NCI-H1436 (cell line): ENCODE data around the gene POLE2.
"Not testable (repeated sequence)": the region's sequence is repeated elsewhere in the genome, so short reads cannot be mapped to it uniquely, and the experiment has no call there.

Experiments
- DNase-seq: peaks from one replicate; lab custom pipeline; 2025; lab: John Stamatoyannopoulos, UW

POLE2 gene, protein sequence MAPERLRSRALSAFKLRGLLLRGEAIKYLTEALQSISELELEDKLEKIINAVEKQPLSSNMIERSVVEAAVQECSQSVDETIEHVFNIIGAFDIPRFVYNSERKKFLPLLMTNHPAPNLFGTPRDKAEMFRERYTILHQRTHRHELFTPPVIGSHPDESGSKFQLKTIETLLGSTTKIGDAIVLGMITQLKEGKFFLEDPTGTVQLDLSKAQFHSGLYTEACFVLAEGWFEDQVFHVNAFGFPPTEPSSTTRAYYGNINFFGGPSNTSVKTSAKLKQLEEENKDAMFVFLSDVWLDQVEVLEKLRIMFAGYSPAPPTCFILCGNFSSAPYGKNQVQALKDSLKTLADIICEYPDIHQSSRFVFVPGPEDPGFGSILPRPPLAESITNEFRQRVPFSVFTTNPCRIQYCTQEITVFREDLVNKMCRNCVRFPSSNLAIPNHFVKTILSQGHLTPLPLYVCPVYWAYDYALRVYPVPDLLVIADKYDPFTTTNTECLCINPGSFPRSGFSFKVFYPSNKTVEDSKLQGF

DNA sequence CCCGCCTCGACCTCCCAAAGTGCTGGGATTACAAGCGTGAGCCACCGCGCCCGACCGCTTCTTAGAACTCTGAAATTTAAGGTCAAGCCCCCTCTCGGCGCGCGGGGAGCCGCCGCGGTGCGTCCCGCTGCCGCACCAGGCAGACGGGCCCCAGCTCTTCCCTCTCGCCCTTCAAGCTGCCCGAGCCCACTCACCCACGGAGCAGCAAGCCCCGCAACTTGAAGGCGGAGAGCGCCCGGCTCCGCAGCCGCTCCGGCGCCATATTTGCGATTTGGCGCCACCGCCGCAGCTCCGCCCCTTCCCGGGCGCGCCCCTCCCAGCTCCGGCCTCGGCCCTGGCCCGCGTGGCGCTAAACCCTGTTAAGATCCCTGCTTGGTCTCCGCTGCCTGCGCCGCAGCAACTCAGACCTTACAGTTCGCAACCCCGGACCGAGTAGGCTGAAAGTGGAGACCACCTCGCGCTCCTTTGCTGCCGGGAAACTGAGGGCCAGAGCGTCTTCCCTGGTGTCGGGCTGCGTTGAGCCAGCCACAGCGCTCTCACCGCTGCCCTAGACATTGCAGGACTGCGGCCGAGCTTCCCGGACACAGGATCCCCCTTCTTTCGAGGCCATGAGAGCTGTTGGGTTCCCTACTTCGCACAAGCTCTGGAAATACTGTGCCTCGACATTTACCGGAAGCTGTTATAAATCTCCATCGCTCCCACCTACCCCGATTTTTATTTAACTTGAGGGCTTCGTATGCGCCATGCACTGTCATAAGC lies at the start of gene POLE2:
Gene POLE2, minus strand, starts transcription at position 273 of the 759 bp plus-strand sequence. Its CDS starts 11 bp downstream, at position 262.
- DNase-seq = peak; percentile 64

DNA sequence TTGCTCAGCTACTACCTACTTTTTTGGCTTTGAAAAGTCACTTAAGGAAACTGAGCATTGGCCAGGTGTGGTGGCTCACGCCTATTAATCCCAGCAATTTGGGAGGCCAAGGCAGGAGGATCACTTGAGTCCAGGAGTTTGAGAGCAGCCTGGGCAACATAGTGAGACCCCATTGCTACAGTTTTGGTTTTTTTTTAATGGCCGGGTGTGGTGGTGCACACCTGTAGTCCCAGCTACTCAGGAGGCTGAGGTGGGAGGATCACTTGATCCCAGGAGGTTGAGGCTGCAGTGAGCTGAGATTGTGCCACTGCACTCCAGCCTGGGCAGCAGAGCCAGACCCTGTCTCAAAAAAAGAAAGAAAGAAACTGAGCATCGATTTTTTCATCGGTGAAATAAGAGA lies 47.7 kb upstream of the POLE2 start:
- not testable (repeated sequence) for DNase-seq

DNA sequence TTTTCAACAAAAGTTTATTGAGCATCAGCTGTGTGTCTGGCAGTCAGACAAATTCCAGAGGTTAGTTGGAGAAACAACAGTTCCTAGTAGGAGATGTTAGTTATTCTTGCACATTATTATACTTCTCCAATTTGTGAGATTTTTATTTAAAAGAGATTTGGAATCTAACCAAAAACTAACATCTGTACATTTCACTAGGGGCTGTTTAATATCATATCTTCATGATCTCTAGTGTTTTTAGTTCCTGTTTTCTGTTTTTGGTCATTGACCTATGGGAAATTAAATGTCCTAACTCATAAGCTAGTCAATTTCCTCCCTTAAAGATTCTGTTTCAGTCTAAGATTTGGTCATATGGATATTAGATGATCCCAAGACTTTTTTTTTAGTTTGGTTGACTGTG lies 45.8 kb upstream of the POLE2 start:
- no peak for DNase-seq

DNA sequence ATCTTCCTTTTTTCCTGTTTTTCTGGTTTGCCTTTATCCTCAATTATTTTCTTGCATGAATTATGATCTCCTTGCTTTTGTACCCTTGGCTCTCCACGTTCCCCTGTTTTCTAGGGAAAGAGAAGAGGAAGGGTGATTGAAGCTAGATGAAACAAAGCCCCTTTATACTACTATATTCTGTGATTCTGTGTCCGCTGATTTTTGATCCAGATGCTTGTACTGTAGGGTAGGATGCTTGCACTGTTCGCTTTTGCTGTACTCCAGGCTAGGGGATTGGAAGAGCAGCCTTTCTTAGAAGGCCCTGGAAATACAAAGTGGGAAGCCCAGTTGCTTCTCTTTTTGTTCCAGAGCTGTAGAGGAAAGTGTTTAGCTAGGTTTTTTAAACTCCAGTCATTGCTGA lies 44.9 kb upstream of the POLE2 start:
- DNase-seq = no peak

DNA sequence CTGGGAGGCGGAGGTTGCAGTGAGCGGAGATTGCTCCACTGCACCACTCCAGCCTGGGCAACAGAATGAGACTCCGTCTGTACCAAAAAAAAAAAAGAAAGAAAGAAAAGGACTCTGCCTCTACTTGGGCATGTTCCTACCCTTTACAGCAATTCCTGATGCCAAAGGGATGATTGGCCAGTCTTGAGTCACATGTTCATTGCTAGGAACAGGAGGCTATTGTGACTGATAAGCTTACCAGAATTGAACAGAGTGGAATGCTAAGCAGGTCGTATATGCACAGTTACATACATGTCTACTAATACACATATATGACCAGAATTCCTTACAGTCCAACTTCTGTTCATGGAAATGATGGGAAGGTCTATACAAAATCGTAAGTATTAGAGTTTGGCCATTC lies 39.2 kb upstream of the POLE2 start:
- no peak for DNase-seq

DNA sequence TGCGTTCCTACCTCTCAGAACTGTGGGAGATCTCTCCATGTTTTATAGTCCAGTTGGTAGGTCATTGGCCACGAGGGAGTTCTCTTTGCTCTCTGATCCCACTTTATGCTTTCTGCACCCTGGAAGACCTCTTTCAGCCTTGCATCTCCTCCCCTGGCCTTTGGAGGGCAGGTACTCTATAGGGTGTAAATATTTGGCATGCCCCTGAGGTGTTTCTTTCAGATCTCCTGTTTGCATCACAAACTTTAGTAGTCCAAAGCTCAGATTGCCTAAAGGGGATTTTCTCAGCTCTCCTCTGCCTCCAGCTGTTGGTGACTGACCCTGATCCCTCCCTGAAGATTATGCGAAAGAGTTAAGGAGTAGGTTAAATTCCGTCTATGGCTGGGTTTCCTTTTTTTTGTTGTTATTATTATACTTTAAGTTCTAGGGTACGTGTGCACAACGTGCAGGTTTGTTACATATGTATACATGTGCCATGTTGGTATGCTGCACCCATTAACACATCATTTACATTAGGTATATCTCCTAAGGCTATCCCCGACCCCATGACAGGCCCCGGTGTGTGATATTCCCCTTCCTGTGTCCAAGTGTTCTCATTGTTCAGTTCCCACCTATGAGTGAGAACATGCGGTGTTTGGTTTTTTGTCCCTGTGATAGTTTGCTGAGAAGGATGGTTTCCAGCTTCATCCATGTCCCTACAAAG lies 33.9 kb upstream of the POLE2 start:
- DNase-seq = not testable (repeated sequence)

DNA sequence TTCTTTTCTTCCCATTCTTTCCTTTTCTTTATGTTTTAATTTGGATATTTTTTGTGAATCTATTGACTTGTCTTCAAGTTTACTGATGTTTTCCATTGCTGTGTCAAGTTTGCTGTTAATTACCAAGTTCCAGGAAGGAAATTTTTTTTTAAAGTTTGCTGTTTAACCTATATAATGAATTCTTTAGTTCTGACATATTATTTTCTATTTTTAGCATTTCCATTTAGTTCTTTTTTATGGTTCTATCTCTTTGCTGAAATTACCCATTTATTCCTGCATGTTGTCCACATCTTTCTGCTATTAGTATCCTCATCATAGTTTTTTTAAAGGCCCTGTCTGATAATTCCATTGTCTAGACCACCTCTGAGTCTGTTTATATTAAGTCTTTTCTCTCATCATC lies 32.7 kb upstream of the POLE2 start:
- no peak for DNase-seq

DNA sequence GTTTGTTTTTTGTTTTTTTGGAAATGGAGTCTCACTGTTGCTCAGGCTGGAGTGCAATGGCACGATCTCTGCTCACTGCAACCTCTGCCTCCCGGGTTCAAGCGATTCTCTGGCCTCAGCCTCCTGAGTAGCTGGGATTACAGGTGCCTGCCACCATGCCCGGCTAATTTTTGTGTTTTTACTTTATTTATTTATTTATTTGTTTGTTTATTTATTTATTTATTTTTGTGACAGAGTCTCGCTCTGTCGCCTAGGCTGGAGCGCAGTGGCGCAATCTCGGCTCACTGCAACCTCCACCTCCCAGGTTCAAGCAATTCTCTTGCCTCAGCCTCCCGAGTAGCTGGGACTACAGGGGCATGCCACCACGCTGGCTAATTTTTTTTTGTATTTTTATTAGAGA lies 23.0 kb upstream of the POLE2 start:
- DNase-seq = not testable (repeated sequence)

DNA sequence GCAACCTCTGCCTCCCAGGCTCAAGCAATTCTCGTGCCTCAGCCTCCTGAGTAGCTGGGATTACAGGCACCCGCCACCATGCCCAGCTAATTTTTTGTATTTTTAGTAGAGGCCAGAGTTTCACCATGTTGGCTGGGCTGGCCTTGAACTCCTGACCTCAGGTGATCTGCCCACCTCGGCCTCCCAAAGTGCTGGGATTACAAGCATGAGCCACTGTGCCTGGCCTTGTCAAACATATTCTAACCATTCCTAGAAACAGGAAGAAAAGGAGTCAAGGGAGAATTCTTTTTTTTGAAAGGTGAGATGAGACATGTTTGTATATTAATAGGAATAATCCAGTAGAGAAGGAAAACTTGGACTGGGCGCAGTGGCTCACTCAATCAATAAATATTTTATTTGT lies 16.5 kb upstream of the POLE2 start:
- DNase-seq = not testable (repeated sequence)

DNA sequence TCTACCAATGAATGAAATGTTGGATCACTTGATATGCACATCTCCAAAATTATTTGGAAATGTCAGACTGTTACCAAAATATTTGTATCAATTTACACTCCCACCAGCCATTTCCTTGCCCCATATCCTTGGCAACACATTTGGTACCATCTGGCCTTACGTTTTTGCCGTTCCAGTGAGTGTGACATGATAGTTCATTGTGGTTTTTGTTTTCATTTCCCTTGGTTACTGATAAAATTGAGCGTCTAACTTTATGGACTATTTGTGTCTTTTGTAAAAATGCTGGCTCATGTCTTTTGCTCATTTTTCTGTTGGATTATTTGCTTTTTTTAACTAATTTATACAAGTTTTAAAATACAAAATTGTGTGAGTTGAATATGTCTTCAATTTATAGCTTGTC lies 16.0 kb upstream of the POLE2 start:
- DNase-seq = no peak

DNA sequence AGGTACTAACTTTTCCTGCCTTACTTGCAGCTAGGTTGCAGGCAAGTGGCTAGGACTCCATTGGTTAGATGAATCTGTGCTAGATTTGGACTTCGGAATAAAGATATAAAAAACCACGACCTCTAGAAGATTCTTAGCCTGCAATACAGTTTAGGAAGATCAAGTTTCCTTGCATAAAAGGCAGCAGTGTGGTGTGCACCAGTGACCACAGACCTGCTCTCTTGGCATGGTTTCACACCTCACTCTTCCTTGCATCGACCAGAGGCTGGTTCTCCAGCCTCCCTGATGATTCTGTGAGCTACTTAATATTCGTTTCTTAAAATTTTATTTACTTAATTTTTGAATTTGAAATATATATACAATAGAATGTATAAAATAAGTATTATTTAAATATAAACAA lies 14.7 kb upstream of the POLE2 start:
- no peak for DNase-seq

DNA sequence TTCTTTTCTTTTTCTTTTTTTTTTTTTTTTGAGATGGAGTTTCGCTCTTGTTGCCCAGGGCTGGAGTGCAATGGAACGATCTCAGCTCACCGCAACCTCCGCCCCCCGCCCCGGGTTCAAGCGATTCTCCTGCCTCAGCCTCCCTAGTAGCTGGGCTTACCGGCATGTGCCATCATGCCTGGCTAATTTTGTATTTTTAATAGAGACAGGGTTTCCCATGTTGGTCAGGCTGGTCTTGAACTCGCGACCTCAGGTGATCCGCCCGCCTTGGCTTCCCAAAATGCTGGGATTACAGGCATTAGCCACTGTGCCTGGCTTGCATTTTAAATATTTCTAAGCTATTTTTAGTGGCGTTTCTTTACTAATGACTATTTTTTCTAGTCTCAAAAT lies 5.7 kb upstream of the POLE2 start:
- DNase-seq = not testable (repeated sequence)

DNA sequence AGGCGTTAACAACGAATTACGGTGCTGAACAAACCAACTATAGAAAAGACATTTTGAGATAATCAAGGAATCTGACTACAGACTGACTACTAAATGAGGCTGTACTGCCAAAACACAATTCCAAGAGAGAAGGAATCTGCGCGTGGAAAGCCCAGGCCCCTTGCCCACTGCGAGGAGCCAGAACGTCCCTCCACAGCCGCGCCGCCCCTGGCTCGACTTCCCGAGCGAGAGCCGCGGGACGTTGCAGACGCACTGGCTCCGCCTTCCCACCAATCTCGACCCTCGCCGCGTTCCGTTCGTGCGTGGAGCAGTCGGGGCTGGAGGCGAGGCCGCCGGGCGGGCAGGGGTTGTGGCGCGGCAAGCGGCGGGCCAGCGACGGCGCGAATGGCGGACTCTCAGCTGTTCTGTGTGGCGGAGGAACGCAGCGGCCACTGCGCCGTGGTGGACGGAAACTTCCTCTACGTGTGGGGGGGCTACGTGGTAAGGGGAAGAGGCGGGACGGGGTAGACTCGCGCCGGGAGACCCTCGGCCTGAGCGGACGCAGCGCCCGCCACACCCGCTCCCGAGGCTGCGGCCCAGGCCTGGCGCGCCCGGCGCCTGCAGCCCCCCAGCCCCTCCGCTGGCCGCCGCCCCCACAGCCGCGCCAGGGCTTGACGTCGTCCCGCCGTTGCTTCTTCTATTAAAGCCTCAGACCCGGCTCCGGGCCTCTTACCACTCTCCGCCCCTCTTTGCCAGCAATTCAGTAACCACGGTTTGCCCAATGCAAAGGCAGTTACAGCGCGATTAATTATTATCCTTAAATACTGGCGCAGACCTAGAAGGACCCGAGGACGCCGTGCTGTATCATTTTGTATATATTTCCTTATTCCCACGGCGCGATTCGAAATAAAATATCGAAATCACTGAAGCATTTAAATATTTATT lies 5.1 kb upstream of the POLE2 start, which contains the start of gene KLHDC1:
Gene KLHDC1, plus strand, starts transcription at position 310 of the 924 bp plus-strand sequence. Its CDS starts 75 bp downstream, at position 385.
- peak; percentile 61 for DNase-seq

DNA sequence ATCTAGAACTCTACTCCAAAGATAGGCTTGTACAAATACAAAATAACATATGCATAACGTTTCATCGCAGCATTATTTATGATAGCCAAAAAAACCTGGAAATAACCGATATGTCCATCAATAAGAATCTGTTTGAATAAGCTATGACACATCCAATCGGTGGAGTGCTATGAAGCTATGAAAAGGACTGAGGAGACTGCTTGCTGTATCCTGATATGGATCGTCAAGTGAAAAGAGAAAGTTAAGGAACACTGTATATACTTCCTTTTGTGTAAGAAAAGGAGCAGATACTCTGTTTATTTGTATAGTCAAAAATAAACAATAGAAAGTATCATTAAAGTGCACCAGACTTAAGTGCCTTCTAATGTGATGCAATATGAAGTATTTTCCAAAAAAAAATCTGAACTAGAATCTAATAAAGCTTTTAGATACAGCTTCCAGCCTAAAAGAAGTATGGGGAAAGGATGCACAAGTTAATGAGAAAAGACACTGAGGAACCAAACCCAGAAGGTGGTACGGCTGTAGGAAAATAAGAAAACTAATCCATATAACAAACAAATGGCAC lies 4.3 kb upstream of the POLE2 start:
- DNase-seq = no peak

DNA sequence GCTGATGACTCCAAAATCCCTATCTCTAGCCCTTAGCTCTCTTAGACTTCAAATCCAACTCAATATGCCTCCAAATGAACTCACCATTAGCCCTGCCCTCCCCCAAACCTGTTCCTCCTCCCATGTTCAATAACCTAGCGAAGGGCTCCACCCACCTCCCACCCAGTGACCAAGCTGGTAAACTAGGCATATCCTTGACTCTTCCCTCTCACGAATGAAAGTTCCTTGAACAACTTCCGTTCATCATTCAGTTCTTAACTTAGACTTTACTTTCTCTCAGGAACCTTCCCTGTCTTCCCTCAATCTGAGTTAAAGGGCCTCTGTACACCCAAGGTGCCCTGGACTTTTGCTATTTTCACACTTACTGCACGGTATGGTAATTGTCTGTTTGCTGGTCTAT lies 3.0 kb upstream of the POLE2 start:
- no peak for DNase-seq

DNA sequence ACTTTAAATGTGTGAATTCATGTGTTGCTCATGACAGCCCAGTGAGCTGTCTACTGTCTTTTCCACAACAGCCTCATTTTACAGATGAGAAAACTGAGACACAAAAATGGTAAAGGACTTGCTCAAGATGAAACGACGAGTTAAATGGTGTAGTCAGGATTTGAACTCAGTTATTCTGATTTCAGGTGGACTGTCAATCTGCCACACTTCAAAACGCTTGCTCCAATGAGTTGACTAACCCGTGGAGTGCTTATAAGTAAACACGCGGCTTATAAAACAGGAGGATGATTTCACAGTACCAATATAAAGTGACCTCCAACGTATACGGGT lies 652 bp upstream of the POLE2 start:
- no peak for DNase-seq

DNA sequence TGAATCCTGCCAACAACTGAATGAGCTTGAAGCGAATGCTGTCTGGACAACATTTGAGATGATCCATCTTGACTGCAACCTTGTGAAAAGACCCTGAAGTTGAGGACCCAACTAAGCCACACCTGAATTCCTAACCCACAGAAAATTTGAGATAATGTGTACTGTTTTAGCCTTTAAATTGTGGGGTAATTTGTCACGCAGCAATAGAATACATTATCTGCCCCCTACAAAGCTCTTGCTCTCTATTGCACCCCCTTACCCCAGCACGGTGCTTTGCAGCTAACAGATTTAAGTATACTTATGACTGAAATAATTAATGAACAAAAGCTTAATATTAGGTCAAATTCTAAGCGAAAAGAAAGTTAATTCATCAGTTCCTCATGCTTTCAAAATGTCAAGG lies 1.6 kb downstream of the POLE2 start:
- DNase-seq = no peak

DNA sequence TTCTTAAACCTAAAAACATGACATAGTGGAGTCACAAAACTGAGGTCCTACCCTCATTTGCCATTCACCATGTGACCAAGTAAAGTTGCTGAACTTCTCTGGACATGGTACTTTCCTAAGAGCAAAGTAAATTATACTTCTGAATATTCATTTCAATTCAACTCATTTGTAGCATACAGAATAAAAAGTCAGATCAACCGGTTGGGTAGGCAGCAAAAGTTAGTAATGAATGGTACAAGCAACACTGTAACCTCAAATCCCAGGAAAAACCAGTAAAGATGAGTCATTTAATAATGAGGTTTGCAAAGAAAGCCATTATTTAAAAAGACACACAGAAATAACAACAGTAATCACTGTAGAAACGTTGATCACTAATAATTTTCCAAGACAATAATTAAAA lies 8.7 kb downstream of the POLE2 start:
- no peak for DNase-seq

DNA sequence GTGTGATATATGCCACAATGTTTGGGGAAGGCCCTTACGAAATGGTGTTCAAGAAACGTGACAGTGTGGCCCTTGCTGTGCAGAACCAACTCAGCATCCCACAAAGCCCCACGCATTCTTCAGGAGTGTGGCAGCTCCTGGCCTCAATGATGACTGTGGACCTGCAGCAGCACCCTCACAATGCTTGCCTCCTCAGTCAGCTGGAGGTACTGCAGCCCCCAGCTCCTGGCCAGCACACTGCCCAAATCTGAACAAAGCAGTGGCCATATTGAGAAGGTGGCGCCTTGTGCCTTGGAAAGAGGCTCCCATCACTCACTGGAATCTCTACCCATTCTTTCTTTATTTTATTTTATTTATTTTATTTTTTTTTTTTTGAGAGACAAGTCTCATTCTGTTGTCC lies 10.4 kb downstream of the POLE2 start:
- no peak for DNase-seq

DNA sequence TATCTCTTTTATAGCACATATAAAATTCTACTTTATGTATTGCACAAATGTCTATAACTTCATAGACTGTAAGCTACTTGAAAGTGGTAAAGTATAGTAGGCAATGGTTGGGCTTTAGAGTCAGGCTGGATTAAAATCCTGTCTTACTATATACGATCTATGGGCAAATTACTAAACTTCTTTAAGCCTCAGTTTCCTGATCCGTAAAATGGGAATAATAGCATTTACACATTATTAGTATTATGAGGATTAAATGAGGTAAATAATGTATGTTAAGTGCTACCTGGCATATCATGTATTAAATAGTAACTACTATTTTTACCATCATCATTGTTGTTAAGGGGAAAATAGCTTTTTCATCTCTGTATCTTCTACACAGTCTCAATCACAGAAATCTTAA lies 14.4 kb downstream of the POLE2 start:
- DNase-seq = no peak

DNA sequence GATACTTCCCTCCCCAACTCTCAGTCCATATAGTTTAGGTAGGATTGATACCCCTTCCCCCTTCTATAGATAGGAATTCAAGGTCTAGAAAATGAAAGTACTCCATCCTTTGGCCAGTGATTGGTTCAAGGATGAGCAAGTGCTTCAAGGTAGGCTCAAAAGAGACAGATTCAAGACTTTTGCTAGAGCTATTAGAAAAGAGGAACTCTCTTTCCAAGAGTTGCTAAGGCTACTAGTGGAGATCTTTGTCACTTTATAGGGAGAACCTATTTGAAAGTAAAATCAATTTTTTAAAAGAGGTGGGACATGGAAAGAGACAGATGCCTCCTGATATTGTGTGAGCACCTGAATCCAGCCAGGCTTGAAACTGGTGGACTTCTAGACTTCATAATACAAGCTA lies 17.5 kb downstream of the POLE2 start:
- no peak for DNase-seq
